ENCODE data around the gene GCKR.
"Not testable (repeated sequence)": the region's sequence is repeated elsewhere in the genome, so short reads cannot be mapped to it uniquely, and the experiment has no call there.

Gene GCKR

GRCh38 chr2:27518113-27518781 lies 21.6 kb downstream of the GCKR start:
- DNase-seq: no peak

GRCh38 chr2:27518782-27519113 lies 22.1 kb downstream of the GCKR start:
- no peak for DNase-seq

GRCh38 chr2:27520316-27520715 lies 23.7 kb downstream of the GCKR start:
- no peak for DNase-seq

GRCh38 chr2:27522400-27522945 lies 25.8 kb downstream of the GCKR start:
- DNase-seq: no peak

- no peak for DNase-seq
Observed at GRCh38 chr2:27527182-27527581, 30.5 kb downstream of the GCKR start.

- no peak for DNase-seq
Observed at GRCh38 chr2:27531983-27532382, 35.3 kb downstream of the GCKR start.

GRCh38 chr2:27537287-27537686 lies 40.6 kb downstream of the GCKR start:
- DNase-seq: no peak

- DNase-seq: not testable (repeated sequence)
Observed at GRCh38 chr2:27538839-27539450, 42.3 kb downstream of the GCKR start.

- not testable (repeated sequence) for DNase-seq
Observed at GRCh38 chr2:27539649-27540048, 43.0 kb downstream of the GCKR start.

GRCh38 chr2:27544143-27544821 lies 47.6 kb downstream of the GCKR start:
- DNase-seq: no peak

GRCh38 chr2:27545348-27546141 lies 48.9 kb downstream of the GCKR start:
- DNase-seq: peak; percentile 11

- DNase-seq: no peak
Observed at GRCh38 chr2:27549303-27549702, 52.7 kb downstream of the GCKR start.

- DNase-seq: no peak
Observed at GRCh38 chr2:27551514-27551913, 54.9 kb downstream of the GCKR start.

- DNase-seq: no peak
Observed at GRCh38 chr2:27552941-27553340, 56.3 kb downstream of the GCKR start.

- DNase-seq: not testable (repeated sequence)
Observed at GRCh38 chr2:27554451-27554850, 57.8 kb downstream of the GCKR start.

- no peak for DNase-seq
Observed at GRCh38 chr2:27559228-27559627, 62.6 kb downstream of the GCKR start.

GRCh38 chr2:27561060-27561459 lies 64.4 kb downstream of the GCKR start:
- no peak for DNase-seq

GRCh38 chr2:27566628-27567027 lies 70.0 kb downstream of the GCKR start:
- peak; percentile 88 for DNase-seq

- peak; percentile 51 for DNase-seq
Observed at GRCh38 chr2:27569398-27569797, 72.8 kb downstream of the GCKR start.

GRCh38 chr2:27571197-27571596 lies 74.6 kb downstream of the GCKR start:
- DNase-seq: no peak

- DNase-seq: no peak
Observed at GRCh38 chr2:27571681-27572080, 75.0 kb downstream of the GCKR start.

GRCh38 chr2:27572439-27572838 lies 75.8 kb downstream of the GCKR start:
- DNase-seq: no peak

GRCh38 chr2:27572998-27573429 lies 76.4 kb downstream of the GCKR start:
- no peak for DNase-seq

Data from HCEC 1CT (cell line).